ENCODE measurements around the gene CMIP.

- TF ChIP-seq CTCF (IDR thresholded peaks at IDR 0.05) (no peak), POLR2A (IDR thresholded peaks at IDR 0.05) (no peak)
Observed at GRCh38 chr16:81657781-81658180, 213.2 kb downstream of the CMIP start.
